GM21360 (cell line): ENCODE measurements around the gene TXNL4A.
"Not testable (repeated sequence)": the region's sequence is repeated elsewhere in the genome, so short reads cannot be mapped to it uniquely, and the experiment has no call there.

Source experiments
- ATAC-seq: cut with Tn5 transposase; IDR thresholded peaks from one replicate; pipeline ENCODE4 v1.9.1; 2021; ENCODE audit warnings: mild to moderate bottlenecking, moderate library complexity; ENCODE audit not compliant: unreplicated experiment

TXNL4A gene

GRCh38 chr18:79999701-80000100, 11.3 kb upstream of the TXNL4A start:
- ATAC-seq = not testable (repeated sequence)

GRCh38 chr18:79991494-79991893, 3.1 kb upstream of the TXNL4A start:
- ATAC-seq = no peak

- ATAC-seq = no peak
Measured at GRCh38 chr18:79989195-79989497, 783 bp upstream of the TXNL4A start.

GRCh38 chr18:79988071-79988450, 302 bp downstream of the TXNL4A start:
- ATAC-seq = peak; percentile 60

GRCh38 chr18:79987566-79987965, 797 bp downstream of the TXNL4A start:
- ATAC-seq = no peak

- no peak for ATAC-seq
Measured at GRCh38 chr18:79986726-79987125, 1.6 kb downstream of the TXNL4A start.

- no peak for ATAC-seq
Measured at GRCh38 chr18:79985172-79985571, 3.2 kb downstream of the TXNL4A start.

GRCh38 chr18:79983793-79984192, 4.6 kb downstream of the TXNL4A start:
- ATAC-seq = no peak

- no peak for ATAC-seq
Measured at GRCh38 chr18:79983253-79983652, 5.1 kb downstream of the TXNL4A start.

- ATAC-seq = no peak
Measured at GRCh38 chr18:79982736-79983135, 5.6 kb downstream of the TXNL4A start.

GRCh38 chr18:79980585-79980984, 7.8 kb downstream of the TXNL4A start:
- ATAC-seq = no peak

- no peak for ATAC-seq
Measured at GRCh38 chr18:79979843-79980242, 8.5 kb downstream of the TXNL4A start.

GRCh38 chr18:79975985-79976680, 12.2 kb downstream of the TXNL4A start:
- no peak for ATAC-seq

GRCh38 chr18:79975043-79975442, 13.3 kb downstream of the TXNL4A start:
- ATAC-seq = no peak

- ATAC-seq = no peak
Measured at GRCh38 chr18:79974025-79974654, 14.2 kb downstream of the TXNL4A start.

- ATAC-seq = no peak
Measured at GRCh38 chr18:79973517-79973916, 14.8 kb downstream of the TXNL4A start.

GRCh38 chr18:79972720-79973119, 15.6 kb downstream of the TXNL4A start:
- ATAC-seq = no peak

GRCh38 chr18:79971986-79972385, 16.4 kb downstream of the TXNL4A start:
- ATAC-seq = no peak

GRCh38 chr18:79971211-79971952, 17.0 kb downstream of the TXNL4A start:
- no peak for ATAC-seq

GRCh38 chr18:79970419-79971133, 17.8 kb downstream of the TXNL4A start:
- ATAC-seq = no peak

GRCh38 chr18:79965119-79965902, 23.1 kb downstream of the TXNL4A start:
- ATAC-seq = no peak
